Esophagus muscularis mucosa (tissue), 4 donors: Measurements from ENCODE around the gene FOXO3.

Source experiments
- EP300 ChIP-seq: sonication (generic); formaldehyde crosslinking; IDR thresholded peaks from one replicate; pipeline ENCODE4 v1.6.1; 2017; ENCODE audit warnings: antibody characterized with exemption
- POLR2AphosphoS5 ChIP-seq, 2 donors: sonication (generic); formaldehyde crosslinking; IDR thresholded peaks; one replicate each; pipeline ENCODE4 v1.6.1; 2017; ENCODE audit warnings: antibody characterized with exemption in 2 of 2
- TF ChIP-seq, protein P1 (sequence below), 3 experiments: fragments of 200-600 bp in 2 of 3; fragments of 450-650 bp in 1 of 3; sonication (generic) in 2 of 3; IDR thresholded peaks; one replicate each; pipeline ENCODE4 v1.5.1; 2017 to 2019; ENCODE audit warnings: antibody characterized with exemption in 3 of 3, mild to moderate bottlenecking in 2 of 3, moderate library complexity in 1 of 3

DNA sequence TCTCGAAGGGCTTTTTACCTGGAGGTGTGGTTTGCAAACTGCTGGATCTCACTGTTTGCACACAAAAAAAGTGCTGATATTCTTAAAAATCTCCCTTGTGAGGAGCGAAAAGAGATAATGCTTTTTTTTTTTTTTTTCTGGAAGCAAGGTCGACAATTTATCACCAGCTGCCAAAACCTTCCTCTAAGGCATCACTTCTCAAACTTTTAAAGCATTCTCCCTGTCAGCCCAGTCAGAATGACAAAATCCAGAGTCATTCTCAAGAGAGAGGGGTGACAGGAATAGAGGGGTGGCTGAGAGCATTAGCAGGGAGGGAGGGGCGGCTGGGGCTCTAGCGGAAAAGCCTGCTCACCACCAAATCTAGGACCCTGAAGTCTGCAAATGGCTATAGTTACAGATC is 150.4 kb downstream of the FOXO3 start:
- TF ChIP-seq, protein P1, sequence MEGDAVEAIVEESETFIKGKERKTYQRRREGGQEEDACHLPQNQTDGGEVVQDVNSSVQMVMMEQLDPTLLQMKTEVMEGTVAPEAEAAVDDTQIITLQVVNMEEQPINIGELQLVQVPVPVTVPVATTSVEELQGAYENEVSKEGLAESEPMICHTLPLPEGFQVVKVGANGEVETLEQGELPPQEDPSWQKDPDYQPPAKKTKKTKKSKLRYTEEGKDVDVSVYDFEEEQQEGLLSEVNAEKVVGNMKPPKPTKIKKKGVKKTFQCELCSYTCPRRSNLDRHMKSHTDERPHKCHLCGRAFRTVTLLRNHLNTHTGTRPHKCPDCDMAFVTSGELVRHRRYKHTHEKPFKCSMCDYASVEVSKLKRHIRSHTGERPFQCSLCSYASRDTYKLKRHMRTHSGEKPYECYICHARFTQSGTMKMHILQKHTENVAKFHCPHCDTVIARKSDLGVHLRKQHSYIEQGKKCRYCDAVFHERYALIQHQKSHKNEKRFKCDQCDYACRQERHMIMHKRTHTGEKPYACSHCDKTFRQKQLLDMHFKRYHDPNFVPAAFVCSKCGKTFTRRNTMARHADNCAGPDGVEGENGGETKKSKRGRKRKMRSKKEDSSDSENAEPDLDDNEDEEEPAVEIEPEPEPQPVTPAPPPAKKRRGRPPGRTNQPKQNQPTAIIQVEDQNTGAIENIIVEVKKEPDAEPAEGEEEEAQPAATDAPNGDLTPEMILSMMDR (IDR thresholded peaks at IDR 0.05), result no peak
- TF ChIP-seq EP300, result no peak
- TF ChIP-seq POLR2AphosphoS5 (IDR thresholded peaks at IDR 0.05), result no peak
